H1 (cell line): ENCODE results near the gene KLHL9. TPM values are rescaled to one million over a fixed set of nuclear protein-coding genes. Genes with fewer than 3 reads are reported as not detected.

ENCODE experiments used
- CTCF ChIA-PET: fragments of 300-600 bp; sonication (Branson Sonifier 250); formaldehyde crosslinking; loops from one replicate; lab custom pipeline; 2021; ENCODE audit not compliant: partially characterized antibody; lab: Charles Lee
- POLR2A ChIA-PET: fragments of 300-600 bp; sonication (Branson Sonifier 250); formaldehyde crosslinking; loops from one replicate; lab custom pipeline; 2021; ENCODE audit warnings: inconsistent platforms; ENCODE audit not compliant: partially characterized antibody; lab: Charles Lee
- DNase-seq, 2 experiments: peaks; one replicate each; pipeline versions ENCODE4 v3.0.0 to v3.0.0-alpha.2; 2010 to 2022; ENCODE audit warnings: low spot score in 2 of 2, low read depth in 1 of 2, mixed read lengths in 1 of 2
- FAIRE-seq: peaks from 2 replicates; lab custom pipeline; 2011; peaks lifted over from hg19 to GRCh38; lab: Jason Lieb, UNC
- H2AFZ ChIP-seq: 2 replicates; pipeline ENCODE4 v1.8.1; 2012; ENCODE audit warnings: low read length, inconsistent platforms
- H2AK5ac ChIP-seq: 2 replicates; pipeline ENCODE4 v1.6.1; 2013; ENCODE audit warnings: low read depth, low read length
- H2BK120ac ChIP-seq: replicated peaks from 2 replicates; pipeline ENCODE3; 2013; ENCODE audit warnings: low read depth, low read length, inconsistent platforms
- H2BK12ac ChIP-seq: 2 replicates; pipeline ENCODE4 v1.6.1; 2013; ENCODE audit warnings: low read depth, low read length
- H2BK15ac ChIP-seq: 2 replicates; pipeline ENCODE4 v1.6.1; 2013; ENCODE audit warnings: low read length
- H2BK20ac ChIP-seq: 2 replicates; pipeline ENCODE4 v1.6.1; 2013; ENCODE audit warnings: low read length
- H2BK5ac ChIP-seq: 2 replicates; pipeline ENCODE4 v1.6.1; 2013; ENCODE audit warnings: low read depth, low read length
- H3K14ac ChIP-seq: 2 replicates; pipeline ENCODE4 v1.6.1; 2013; ENCODE audit warnings: inconsistent platforms; ENCODE audit not compliant: insufficient read length
- H3K18ac ChIP-seq: 2 replicates; pipeline ENCODE4 v1.6.1; 2013; ENCODE audit warnings: low read length; ENCODE audit errors: extremely low read depth
- H3K23ac ChIP-seq: 2 replicates; pipeline ENCODE4 v1.6.1; 2013; ENCODE audit warnings: inconsistent platforms; ENCODE audit not compliant: insufficient read length
- H3K23me2 ChIP-seq: 2 replicates; pipeline ENCODE4 v1.6.1; 2013; ENCODE audit warnings: low read depth, low read length
- H3K27ac ChIP-seq: 2 replicates; pipeline ENCODE4 v1.6.1; 2011; ENCODE audit warnings: low read depth, low read length, inconsistent platforms
- H3K27me3 ChIP-seq, 4 experiments: replicated peaks in 1 of 4; 1 replicate in 1 of 4; 2 replicates in 3 of 4; pipeline versions ENCODE4 v1.6.1 to v1.8.1; 2011 to 2013; ENCODE audit warnings: low read length in 3 of 4, mild to moderate bottlenecking in 3 of 4, inconsistent platforms in 2 of 4, mixed read lengths in 2 of 4, moderate library complexity in 1 of 4; ENCODE audit not compliant: control insufficient read depth in 3 of 4, insufficient read depth in 3 of 4; ENCODE audit errors: extremely low read depth in 1 of 4
- H3K36me3 ChIP-seq, 4 experiments: 2 replicates each; pipeline versions ENCODE4 v1.6.1 to v1.8.1; 2011 to 2013; ENCODE audit warnings: mild to moderate bottlenecking in 4 of 4, low read length in 3 of 4, moderate library complexity in 2 of 4, control low read depth in 1 of 4, inconsistent platforms in 1 of 4; ENCODE audit not compliant: insufficient read depth in 4 of 4, control insufficient read depth in 2 of 4
- H3K4ac ChIP-seq: replicated peaks from 2 replicates; pipeline ENCODE3; 2013; ENCODE audit warnings: low read length, low read depth, mixed read lengths, inconsistent platforms; ENCODE audit not compliant: insufficient read length
- H3K4me1 ChIP-seq, 4 experiments: replicated peaks in 1 of 4; 1 replicate in 1 of 4; 2 replicates in 3 of 4; pipeline versions ENCODE4 v1.6.1 to v1.8.1; 2011 to 2013; ENCODE audit warnings: low read length in 3 of 4, inconsistent platforms in 2 of 4, mixed read lengths in 1 of 4; ENCODE audit not compliant: insufficient read depth in 4 of 4, control insufficient read depth in 3 of 4
- H3K4me2 ChIP-seq, 2 experiments: 2 replicates each; pipeline versions ENCODE4 v1.6.1 to v1.8.1; 2011 to 2013; ENCODE audit warnings: low read depth in 2 of 2, low read length in 2 of 2, control low read depth in 1 of 2, inconsistent platforms in 1 of 2, mild to moderate bottlenecking in 1 of 2; ENCODE audit not compliant: insufficient read depth in 1 of 2
- H3K4me3 ChIP-seq, 4 experiments: fragments of 200-600, 300-600 bp in 1 of 4; sonication (generic), shearing (Covaris generic), sonication (Bioruptor Twin) in 1 of 4; 2 replicates each; pipeline versions ENCODE4 v1.5.1 to v1.8.1; 2011 to 2016; ENCODE audit warnings: low read length in 4 of 4, low read depth in 3 of 4, control low read depth in 2 of 4, inconsistent platforms in 2 of 4, mild to moderate bottlenecking in 2 of 4, mixed read lengths in 1 of 4, moderate library complexity in 1 of 4; ENCODE audit not compliant: insufficient read depth in 2 of 4; ENCODE audit errors: extremely low read depth in 1 of 4
- H3K56ac ChIP-seq: replicated peaks from 2 replicates; pipeline ENCODE3; 2013; ENCODE audit warnings: low read depth, mild to moderate bottlenecking, mixed read lengths, low read length, inconsistent platforms; ENCODE audit not compliant: insufficient read length
- H3K79me1 ChIP-seq: 2 replicates; pipeline ENCODE4 v1.6.1; 2013; ENCODE audit warnings: low read depth, low read length, control low read depth
- H3K79me2 ChIP-seq, 2 experiments: 2 replicates each; pipeline versions ENCODE4 v1.6.1 to v1.8.1; 2012 to 2013; ENCODE audit warnings: low read length in 2 of 2, mild to moderate bottlenecking in 2 of 2, inconsistent platforms in 1 of 2; ENCODE audit not compliant: insufficient read depth in 2 of 2, control insufficient read depth in 1 of 2
- H3K9ac ChIP-seq, 4 experiments: replicated peaks in 1 of 4; 1 replicate in 1 of 4; 2 replicates in 3 of 4; pipeline versions ENCODE4 v1.6.1 to v1.8.1; 2011 to 2013; ENCODE audit warnings: low read depth in 3 of 4, low read length in 3 of 4, control low read depth in 2 of 4, mild to moderate bottlenecking in 2 of 4, moderate library complexity in 2 of 4, inconsistent platforms in 1 of 4; ENCODE audit errors: extremely low read depth in 1 of 4
- H3K9me3 ChIP-seq, 2 experiments: 2 replicates each; pipeline versions ENCODE4 v1.6.1 to v1.8.1; 2012 to 2013; ENCODE audit warnings: mild to moderate bottlenecking in 2 of 2, moderate library complexity in 2 of 2, control low read depth in 1 of 2, inconsistent platforms in 1 of 2, low read depth in 1 of 2, low read length in 1 of 2, mixed read lengths in 1 of 2; ENCODE audit not compliant: insufficient read depth in 2 of 2
- H4K20me1 ChIP-seq, 2 experiments: replicated peaks in 1 of 2; 2 replicates each; pipeline versions ENCODE3 to v1.8.1; 2011 to 2013; ENCODE audit warnings: inconsistent platforms in 2 of 2, low read length in 2 of 2, mild to moderate bottlenecking in 1 of 2; ENCODE audit not compliant: insufficient read depth in 2 of 2, control insufficient read depth in 1 of 2
- H4K5ac ChIP-seq: 2 replicates; pipeline ENCODE4 v1.6.1; 2013; ENCODE audit warnings: low read length, low read depth, mixed read lengths, inconsistent platforms; ENCODE audit not compliant: insufficient read length
- H4K8ac ChIP-seq: 2 replicates; pipeline ENCODE4 v1.8.0; 2013; ENCODE audit warnings: mild to moderate bottlenecking, moderate library complexity, low read length, inconsistent platforms; ENCODE audit not compliant: insufficient read depth; ENCODE audit errors: extremely low read depth
- H4K91ac ChIP-seq: replicated peaks from 2 replicates; pipeline ENCODE3; 2013; ENCODE audit warnings: low read length, mixed read lengths, inconsistent platforms; ENCODE audit not compliant: insufficient read length
- ASH2L ChIP-seq: fragments of 200-600, 300-600 bp; sonication (generic); IDR thresholded peaks from one replicate; pipeline ENCODE4 v1.7.1; 2017; ENCODE audit warnings: low read length
- BRCA1 ChIP-seq: IDR thresholded peaks from 2 replicates; pipeline ENCODE4 v1.6.1; 2012; ENCODE audit warnings: low read depth, low read length, improper control_type of control experiment
- FOSL1 ChIP-seq: IDR thresholded peaks from 2 replicates; pipeline ENCODE4 v1.6.1; 2011; ENCODE audit warnings: mild to moderate bottlenecking, low read depth, low read length, moderate library complexity; ENCODE audit not compliant: insufficient read depth
- HDAC6 ChIP-seq: IDR thresholded peaks from one replicate; pipeline ENCODE4 v1.7.1; 2012; ENCODE audit warnings: low read depth, mild to moderate bottlenecking, inconsistent platforms, low read length, moderate library complexity
- JUN ChIP-seq: IDR thresholded peaks from 2 replicates; pipeline ENCODE4 v1.6.1; 2011; ENCODE audit warnings: low read depth, mild to moderate bottlenecking, improper control_type of control experiment, low read length
- KDM4A ChIP-seq: IDR thresholded peaks from one replicate; pipeline ENCODE4 v1.7.1; 2012; ENCODE audit warnings: low read depth, mild to moderate bottlenecking, moderate library complexity, low read length, inconsistent platforms; ENCODE audit not compliant: severe bottlenecking
- NANOG ChIP-seq: IDR thresholded peaks from 2 replicates; pipeline ENCODE4 v1.6.1; 2011; ENCODE audit warnings: low read length, low read depth, mild to moderate bottlenecking, inconsistent platforms; ENCODE audit not compliant: insufficient read depth, poor library complexity, severe bottlenecking
- POLR2AphosphoS5 ChIP-seq: IDR thresholded peaks from 2 replicates; pipeline ENCODE4 v1.6.1; 2011; ENCODE audit warnings: low read depth, low read length
- RAD21 ChIP-seq, 2 experiments: IDR thresholded peaks in 1 of 2; conservative IDR thresholded peaks in 1 of 2; 2 replicates each; pipeline ENCODE4 v1.6.1; 2011; ENCODE audit warnings: low read depth in 2 of 2, low read length in 2 of 2, improper control_type of control experiment in 1 of 2, inconsistent platforms in 1 of 2, mild to moderate bottlenecking in 1 of 2, moderate library complexity in 1 of 2
- RBBP5 ChIP-seq: IDR thresholded peaks from 2 replicates; pipeline ENCODE4 v1.7.1; 2012; ENCODE audit warnings: low read depth, mild to moderate bottlenecking, inconsistent platforms, low read length, moderate library complexity, borderline replicate concordance
- RNF2 ChIP-seq: fragments of 200-900, 300-1000 bp; sonication (generic); IDR thresholded peaks from 2 replicates; pipeline ENCODE4 v1.7.1; 2016; ENCODE audit warnings: borderline replicate concordance, low read depth, mild to moderate bottlenecking, antibody characterized with exemption, low read length; ENCODE audit not compliant: poor library complexity, severe bottlenecking; ENCODE audit errors: missing control alignments
- SP2 ChIP-seq: IDR thresholded peaks from 2 replicates; pipeline ENCODE4 v1.6.1; 2012; ENCODE audit warnings: mild to moderate bottlenecking, low read length, inconsistent platforms
- SRF ChIP-seq: IDR thresholded peaks from 2 replicates; pipeline ENCODE4 v1.6.1; 2011; ENCODE audit warnings: mild to moderate bottlenecking, low read depth, low read length, moderate library complexity
- TAF1 ChIP-seq: IDR thresholded peaks from 2 replicates; pipeline ENCODE4 v1.6.1; 2011; ENCODE audit warnings: mild to moderate bottlenecking, low read depth, low read length
- TAF7 ChIP-seq: optimal IDR thresholded peaks from 2 replicates; pipeline ENCODE3; 2011; ENCODE audit warnings: low read depth, mild to moderate bottlenecking, inconsistent platforms, low read length, moderate library complexity, borderline replicate concordance
- WGBS, 2 experiments: shearing (Covaris generic) in 1 of 2; methylation state at CpG; one replicate each; pipeline versions ENCODE4 v1.1.6 to v1.1.7; 2013 to 2015; ENCODE audit warnings: low lambda C conversion rate in 2 of 2, mixed read lengths in 2 of 2, inconsistent platforms in 1 of 2, low coverage in 1 of 2, missing lambda C conversion rate in 1 of 2; ENCODE audit not compliant: insufficient replicate concordance in 2 of 2, insufficient coverage in 1 of 2, insufficient read length in 1 of 2; ENCODE audit errors: extremely low coverage in 1 of 2, missing lambda C conversion rate in 1 of 2; 5-methylcytosine and 5-hydroxymethylcytosine counted together
- polyA plus RNA-seq, 7 experiments: library from polyadenylated mRNA; depleted of rRNA in 3 of 7; stranded (reverse) in 5 of 7; unstranded in 2 of 7; fragments of >200 nt in 5 of 7; fragments of 200-250 nt in 2 of 7; gene quantifications; 1 replicate in 5 of 7; 2 replicates in 1 of 7; 4 replicates in 1 of 7; pipeline versions ENCODE4 v1.2.1 to v1.2.3, GENCODE V29; 2011 to 2013; ENCODE audit warnings: missing spikeins in 2 of 7, mixed read lengths in 2 of 7
- total RNA-seq: library from RNA; stranded (reverse); fragmentation: NEBNext Ultra II Directional; extraction: Animal tissue kit (Norgen Biotek cat#: 25700); gene quantifications from 2 replicates; pipeline ENCODE4 v1.2.1, GENCODE V29; 2021

Gene KLHL9
- total and polyA plus RNA-seq, 2 of the 8 experiments (the other 6 are each of a cell fraction or from before 2014, with no cell fraction given) = 4.9 to 15.7 TPM

DNA sequence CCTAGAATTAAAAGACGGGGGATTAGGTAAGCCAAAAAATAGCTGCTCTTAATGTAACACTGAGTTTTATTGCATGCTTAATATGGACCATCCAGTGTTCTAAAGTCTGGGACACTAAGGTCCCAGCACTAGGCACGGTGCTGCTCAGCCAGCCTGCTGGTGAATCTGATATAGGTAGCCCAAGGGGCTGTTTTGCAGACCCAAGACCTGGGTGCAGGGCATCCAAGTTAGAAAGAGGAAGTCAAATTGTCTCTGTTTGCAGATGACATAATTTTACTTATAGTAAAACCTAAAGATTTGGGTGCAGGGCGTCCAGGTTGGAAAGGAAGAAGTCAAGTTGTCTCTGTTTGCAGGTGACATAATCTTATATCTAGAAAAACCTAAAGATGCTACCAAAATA is 47.9 kb downstream of the KLHL9 start:
- Histone ChIP-seq H4K20me1 (no peaks in the 10 kb centered on the region), H2BK5ac (no peak overlapping the region), H3K4me1 (no peaks in the 10 kb centered on the region), H3K79me2 (no peaks in the 10 kb centered on the region), H3K56ac (no peak overlapping the region), H4K5ac (no peak overlapping the region), H2BK120ac (no peak overlapping the region), H3K79me1 (no peaks in the 10 kb centered on the region), H4K91ac (no peak overlapping the region), H3K14ac (no peak overlapping the region), H2BK12ac (no peak overlapping the region), H2AFZ (no peak overlapping the region), H3K9ac (no peak overlapping the region), H3K9me3 (no peaks in the 10 kb centered on the region), H3K4me2 (no peak overlapping the region), H3K27ac (no peak overlapping the region), H3K18ac (no peak overlapping the region), H3K23me2 (no peaks in the 10 kb centered on the region), H3K23ac (no peak overlapping the region), H2AK5ac (no peak overlapping the region), H3K4me3 (no peak overlapping the region), H3K4ac (no peak overlapping the region), H2BK15ac (no peak overlapping the region), H3K27me3 (no peaks in the 10 kb centered on the region), H2BK20ac (no peak overlapping the region), H4K8ac (no peak overlapping the region), H3K36me3 (no peaks in the 10 kb centered on the region)
- ChIA-PET POLR2A (no interaction called here), CTCF (no interaction called here)
- WGBS, 2 experiments = 88% methylated on average over 3 of the region's 3 CpGs; no CpG with 5 or more reads in 1 of the 2 experiments
- DNase-seq = no peak
- no peak for FAIRE-seq
- TF ChIP-seq FOSL1 = no peak
- no peak for TF ChIP-seq SRF
- no peak for TF ChIP-seq HDAC6
- TF ChIP-seq RNF2 = no peak
- TF ChIP-seq TAF1 = no peak
- TF ChIP-seq POLR2AphosphoS5 = no peak
- TF ChIP-seq KDM4A = no peak
- TF ChIP-seq NANOG = no peak
- TF ChIP-seq RAD21 (IDR thresholded peaks at IDR 0.05 in 1 of 2, conservative IDR thresholded peaks at IDR 0.05 in 1 of 2; ENCODE audit: low read depth in 2 of 2, low read length in 2 of 2) = no peak
- TF ChIP-seq SP2 = no peak
- no peak for TF ChIP-seq BRCA1
- TF ChIP-seq JUN = no peak
- no peak for TF ChIP-seq ASH2L
- no peak for TF ChIP-seq TAF7
- TF ChIP-seq RBBP5 = no peak
